Right lung (tissue), 5 donors: Measurements from ENCODE around the gene ETS1. TPM values are rescaled to one million over a fixed set of nuclear protein-coding genes. Genes with fewer than 3 reads are reported as not detected.

ENCODE experiments used
- DNase-seq, 2 donors: peaks; one replicate each; pipeline ENCODE4 v3.0.0-alpha.2; 2013
- polyA plus RNA-seq, 5 donors: library from polyadenylated mRNA; unstranded; fragments of 120-200 nt; gene quantifications; one replicate each; pipeline versions ENCODE4 v1.2.1 to v1.2.3, GENCODE V29; 2013; ENCODE audit warnings: inconsistent platforms in 1 of 5, low replicate concordance in 1 of 5; ENCODE audit not compliant: insufficient read length in 5 of 5, insufficient read depth in 1 of 5

The ETS1 gene
- polyA plus RNA-seq, 5 donors = 111 to 141 (median 125) TPM

DNA sequence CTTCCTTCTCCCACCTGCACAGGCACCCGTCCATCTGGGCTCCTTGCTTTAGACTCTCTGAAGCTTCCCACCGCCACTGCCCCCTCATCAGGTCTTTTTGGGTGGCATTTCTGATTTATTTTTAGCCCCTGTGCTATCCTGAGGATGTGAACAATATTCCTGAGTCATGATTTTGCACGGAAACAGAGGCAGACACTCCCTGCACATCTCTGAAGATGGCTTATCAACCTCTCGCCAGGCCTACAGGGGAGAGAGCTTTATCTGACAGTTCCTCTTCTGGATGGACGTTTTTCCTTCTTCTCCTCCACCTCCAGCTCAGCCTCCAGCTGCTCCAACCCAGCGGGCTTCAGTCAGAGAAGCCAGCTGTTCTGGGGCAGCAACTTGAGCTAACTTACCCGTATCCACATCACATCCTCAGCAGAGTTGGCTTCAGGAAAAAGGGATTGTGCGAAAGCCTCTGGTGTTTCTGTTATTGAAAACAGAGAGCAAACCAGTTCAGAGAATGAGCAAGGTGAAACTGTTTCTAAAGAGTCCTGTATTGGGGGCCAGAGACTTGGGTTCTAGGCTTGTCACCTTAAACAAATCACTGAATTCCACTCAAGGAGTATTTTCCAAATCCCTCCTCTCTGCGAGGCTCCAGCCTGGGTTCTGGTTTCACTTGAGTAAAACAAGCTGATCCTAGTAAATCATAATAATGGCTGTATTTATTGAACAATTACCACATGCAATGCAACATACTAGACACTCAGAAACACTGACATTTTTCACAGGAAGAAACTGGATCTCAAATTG is 33.1 kb upstream of the ETS1 start:
- no peak for DNase-seq

DNA sequence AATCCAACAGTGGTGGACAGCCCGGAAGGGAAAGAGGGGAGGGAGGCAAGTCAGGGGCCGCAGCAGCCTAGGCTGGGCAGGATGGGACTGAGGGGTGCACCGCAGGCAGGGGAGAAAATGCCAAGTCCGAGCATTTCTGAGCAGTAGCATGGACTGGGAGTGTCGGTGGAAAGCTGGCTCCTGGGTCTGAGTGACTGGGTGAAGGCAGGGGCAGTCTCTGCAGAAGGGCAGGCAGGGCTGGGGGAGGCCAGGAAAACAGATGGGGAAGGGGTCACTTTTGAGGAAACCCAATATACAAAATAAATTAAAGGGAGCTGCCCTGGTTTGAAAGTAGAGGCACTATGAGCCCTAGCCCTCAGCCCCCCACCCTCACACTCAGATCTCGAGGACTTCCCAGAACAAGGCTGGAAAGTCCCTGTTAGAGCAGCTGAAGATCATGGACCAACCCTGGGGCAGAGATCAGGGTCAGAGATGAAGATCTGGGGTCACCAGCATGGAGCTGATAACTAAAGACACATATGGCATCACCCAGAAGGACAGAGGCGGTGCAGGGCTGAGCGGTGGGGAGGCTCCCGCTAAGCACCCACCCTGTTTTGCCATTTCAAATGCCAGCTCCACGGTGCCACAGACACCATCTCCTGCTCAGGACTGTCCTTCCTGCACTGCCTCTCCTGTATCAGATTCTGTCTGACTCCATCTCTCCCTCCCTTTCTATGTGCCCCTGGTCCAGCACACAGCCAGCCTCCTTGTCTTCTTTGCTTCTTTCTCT is 32.4 kb upstream of the ETS1 start:
- DNase-seq = no peak

- no peak for DNase-seq
These were observed 31.6 kb upstream of the ETS1 start for GRCh38 chr11:128619007-128619406.

- no peak for DNase-seq
These were observed 31.2 kb upstream of the ETS1 start for GRCh38 chr11:128618603-128619002.

DNA sequence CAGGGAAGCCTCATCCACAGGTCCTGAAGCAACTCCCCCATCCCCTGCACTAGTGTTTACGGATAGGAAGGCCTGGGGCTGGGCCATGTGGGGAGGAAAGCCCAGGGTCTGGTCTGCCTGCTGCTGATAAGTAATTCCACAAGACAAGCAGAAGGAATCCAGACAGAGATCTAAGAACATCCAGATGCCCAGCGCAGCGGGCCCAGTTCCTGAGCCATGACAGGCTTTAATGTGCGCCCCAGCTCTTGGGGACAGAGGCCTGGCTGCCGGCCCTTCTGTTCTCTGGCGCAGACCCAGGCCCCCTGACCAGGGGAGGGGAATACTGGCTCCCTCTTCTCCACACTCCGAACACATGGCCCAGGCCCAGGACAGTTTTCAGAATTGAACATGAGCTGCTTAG is 28.8 kb upstream of the ETS1 start:
- DNase-seq = peak; percentile 63 to 70

GRCh38 chr11:128615612-128616011 is 28.3 kb upstream of the ETS1 start:
- DNase-seq = no peak

DNA sequence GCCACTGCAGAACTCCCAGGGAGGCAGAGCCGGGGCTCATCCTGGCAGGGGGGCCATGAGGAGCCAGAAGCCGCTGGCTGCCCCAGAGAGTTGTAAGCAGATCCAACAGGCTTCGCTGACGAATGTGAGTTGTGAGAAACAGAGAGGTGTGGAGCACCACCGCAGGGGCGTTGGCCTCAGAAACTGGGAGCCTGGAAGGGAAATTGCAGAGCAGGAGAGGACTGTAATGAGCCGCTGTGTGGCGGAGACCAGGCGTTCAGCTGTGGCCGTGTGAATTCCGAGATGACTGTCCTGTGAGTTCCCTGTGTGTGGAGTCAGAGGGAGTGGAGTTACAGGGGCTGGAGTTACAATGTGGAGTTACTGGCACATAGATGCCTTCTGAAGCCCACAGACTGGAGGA is 27.7 kb upstream of the ETS1 start:
- DNase-seq = no peak

DNA sequence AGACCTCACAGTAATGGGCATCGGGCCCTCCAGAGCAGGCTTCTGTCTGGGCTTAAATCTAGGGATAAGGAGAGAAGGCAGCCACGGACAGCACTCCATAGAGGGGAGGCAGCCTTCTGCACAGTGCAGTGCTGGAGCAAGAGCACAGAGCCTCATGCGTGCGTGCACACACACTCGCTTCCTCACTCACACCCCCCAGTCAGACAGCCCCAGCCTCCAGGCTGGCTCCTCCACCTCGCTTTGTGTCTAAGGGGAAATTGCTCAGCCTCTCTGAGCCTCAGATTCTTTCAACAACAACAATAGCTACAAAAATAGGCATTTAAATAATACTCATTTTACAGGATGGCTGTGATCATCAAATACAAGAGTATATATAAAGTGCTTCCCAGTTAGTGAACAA is 26.7 kb upstream of the ETS1 start:
- no peak for DNase-seq

DNA sequence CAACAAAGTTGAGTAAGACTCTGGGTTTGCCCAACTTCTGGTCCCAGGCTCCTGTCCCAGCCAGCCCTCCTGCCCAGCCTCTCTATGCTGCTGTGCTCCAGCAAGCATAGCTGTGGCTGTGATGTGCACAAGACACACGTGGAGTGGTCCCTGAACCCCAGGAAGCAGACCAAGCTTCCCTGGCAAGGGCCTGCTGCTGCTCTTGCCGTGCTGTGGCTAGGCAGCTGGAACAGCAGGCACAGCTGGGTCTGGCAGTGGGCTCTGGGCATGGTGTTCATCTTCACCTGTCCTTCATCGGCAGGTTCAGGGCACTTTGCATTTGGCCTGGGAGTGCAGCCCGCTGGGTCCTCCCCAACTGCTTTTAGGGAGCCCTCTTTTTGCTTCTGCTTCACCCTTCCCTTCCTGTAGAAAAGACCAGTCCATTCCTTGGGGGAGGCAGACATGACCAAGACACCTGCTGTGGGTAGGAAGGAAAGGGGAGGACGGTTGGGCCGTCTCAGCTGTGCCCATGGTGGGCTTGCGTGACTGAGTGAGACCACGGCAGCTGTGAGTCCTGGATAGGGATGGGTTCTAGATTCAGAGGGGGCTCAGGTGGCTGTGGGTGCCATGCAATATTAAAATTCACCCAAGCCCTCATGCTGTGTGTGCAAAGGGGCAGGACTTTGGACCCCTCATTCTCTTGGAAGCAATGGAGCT is 26.1 kb upstream of the ETS1 start:
- DNase-seq = no peak

- DNase-seq = no peak
These were observed 23.6 kb upstream of the ETS1 start for GRCh38 chr11:128610721-128611617.

DNA sequence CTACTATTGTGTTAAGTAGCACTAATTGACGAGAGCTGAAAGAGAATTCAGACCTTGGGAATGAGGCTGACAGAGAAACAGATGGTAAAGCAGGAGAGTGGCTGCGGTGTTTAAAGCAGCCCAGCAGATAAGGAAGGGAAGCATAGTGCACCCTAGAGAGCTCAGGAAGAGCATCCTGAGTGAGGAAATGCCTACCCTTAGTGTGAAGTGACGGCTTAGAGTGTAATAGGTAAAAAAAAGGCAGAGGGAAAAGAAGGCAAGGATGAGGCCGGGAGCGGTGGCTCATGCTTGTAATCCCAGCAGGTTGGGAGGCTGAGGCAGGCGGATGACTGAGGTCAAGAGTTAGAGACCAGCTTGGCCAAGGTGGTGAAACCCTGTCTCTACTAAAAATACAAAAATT is 22.4 kb upstream of the ETS1 start:
- DNase-seq = no peak

- no peak for DNase-seq
These were observed 21.5 kb upstream of the ETS1 start for GRCh38 chr11:128608746-128609407.

- DNase-seq = no peak
These were observed 20.5 kb upstream of the ETS1 start for GRCh38 chr11:128607819-128608218.

DNA sequence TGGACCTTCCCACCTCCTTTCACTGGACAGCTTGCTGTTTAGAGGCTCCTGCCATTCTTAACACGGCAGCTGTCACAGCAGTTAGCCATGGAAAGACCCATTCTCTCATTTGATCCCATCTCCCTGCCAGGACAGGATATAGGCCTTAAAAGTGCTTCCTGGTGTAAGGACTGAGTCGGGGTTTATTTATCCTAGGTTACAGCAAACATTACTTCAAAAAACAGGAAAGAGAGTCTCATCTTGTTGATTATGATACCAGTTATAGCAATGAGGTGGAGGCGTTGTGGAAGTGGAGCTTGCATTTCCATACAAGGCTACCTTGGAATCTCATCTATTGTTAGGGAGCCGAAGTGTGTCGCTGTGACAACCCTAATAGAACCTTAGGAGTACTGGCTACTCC is 17.4 kb upstream of the ETS1 start:
- DNase-seq = no peak

- no peak for DNase-seq
These were observed 16.5 kb upstream of the ETS1 start for GRCh38 chr11:128603752-128604414.

GRCh38 chr11:128603003-128603696 is 15.8 kb upstream of the ETS1 start:
- no peak for DNase-seq

DNA sequence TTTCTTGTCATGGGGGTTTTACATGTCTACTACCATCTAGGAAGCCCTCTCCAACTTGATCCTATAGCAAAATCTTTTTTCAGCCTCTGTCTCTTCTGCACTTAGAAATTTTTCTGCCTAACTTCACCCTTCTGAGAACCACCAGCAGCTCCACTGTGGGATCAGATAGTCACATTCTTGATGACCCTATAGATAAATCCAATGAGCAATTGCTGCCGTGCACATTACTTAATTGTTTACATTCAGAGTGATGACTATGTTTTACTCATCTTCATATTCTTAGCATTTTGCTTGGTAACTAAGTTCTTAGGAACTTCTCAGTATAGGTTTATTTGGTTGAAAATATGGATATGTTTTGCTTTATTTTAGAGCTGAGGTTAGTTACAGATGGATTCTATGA is 12.4 kb upstream of the ETS1 start:
- no peak for DNase-seq

GRCh38 chr11:128598506-128599150 is 11.3 kb upstream of the ETS1 start:
- DNase-seq = no peak

DNA sequence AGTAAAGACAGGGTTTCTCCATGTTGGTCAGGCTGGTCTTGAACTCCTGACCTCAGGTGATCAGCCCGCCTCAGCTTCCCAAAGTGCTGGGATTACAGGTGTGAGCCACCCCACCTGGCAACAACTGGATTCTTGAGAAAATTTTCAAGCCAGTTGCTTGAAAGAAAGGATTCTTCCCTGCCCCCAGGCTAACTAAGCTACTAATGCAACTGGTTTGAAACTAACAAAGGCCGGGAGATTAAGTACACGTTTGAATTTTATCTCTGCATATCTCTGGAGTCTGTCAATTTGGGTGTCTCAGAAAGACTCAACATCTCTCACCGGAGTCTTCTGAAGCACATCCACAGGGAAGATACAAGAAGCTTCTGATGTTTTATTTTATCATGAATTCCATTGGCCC is 10.7 kb upstream of the ETS1 start:
- no peak for DNase-seq
